ENCODE data around the gene ADAMTS13.

ADAMTS13 gene

GRCh38 chr9:133499892-133500270 lies 77.7 kb downstream of the ADAMTS13 start:
- Histone ChIP-seq H3K4me3 (ENCODE audit: low read depth, low read length) (no peak overlapping the region), H3K4me1 (ENCODE audit: control insufficient read depth, insufficient read depth, low read length) (no peaks in the 10 kb centered on the region), H3K36me3 (ENCODE audit: control insufficient read depth, insufficient read depth, low read length) (no peaks in the 10 kb centered on the region), H3K9ac (ENCODE audit: low read depth, low read length) (no peak overlapping the region), H3K9me3 (ENCODE audit: control insufficient read depth, insufficient read depth, low read length) (no peaks in the 10 kb centered on the region), H3K27me3 (ENCODE audit: control insufficient read depth, insufficient read depth, low read length) (no peaks in the 10 kb centered on the region)

- Histone ChIP-seq H3K9me3 (ENCODE audit: control insufficient read depth, insufficient read depth, low read length) (no peaks in the 10 kb centered on the region), H3K9ac (ENCODE audit: low read depth, low read length) (no peak overlapping the region), H3K27me3 (ENCODE audit: control insufficient read depth, insufficient read depth, low read length) (no peaks in the 10 kb centered on the region), H3K4me1 (ENCODE audit: control insufficient read depth, insufficient read depth, low read length) (no peaks in the 10 kb centered on the region), H3K4me3 (ENCODE audit: low read depth, low read length) (no peak overlapping the region), H3K36me3 (ENCODE audit: control insufficient read depth, insufficient read depth, low read length) (no peaks in the 10 kb centered on the region)
Observed at GRCh38 chr9:133502112-133502511, 79.9 kb downstream of the ADAMTS13 start.

DNA sequence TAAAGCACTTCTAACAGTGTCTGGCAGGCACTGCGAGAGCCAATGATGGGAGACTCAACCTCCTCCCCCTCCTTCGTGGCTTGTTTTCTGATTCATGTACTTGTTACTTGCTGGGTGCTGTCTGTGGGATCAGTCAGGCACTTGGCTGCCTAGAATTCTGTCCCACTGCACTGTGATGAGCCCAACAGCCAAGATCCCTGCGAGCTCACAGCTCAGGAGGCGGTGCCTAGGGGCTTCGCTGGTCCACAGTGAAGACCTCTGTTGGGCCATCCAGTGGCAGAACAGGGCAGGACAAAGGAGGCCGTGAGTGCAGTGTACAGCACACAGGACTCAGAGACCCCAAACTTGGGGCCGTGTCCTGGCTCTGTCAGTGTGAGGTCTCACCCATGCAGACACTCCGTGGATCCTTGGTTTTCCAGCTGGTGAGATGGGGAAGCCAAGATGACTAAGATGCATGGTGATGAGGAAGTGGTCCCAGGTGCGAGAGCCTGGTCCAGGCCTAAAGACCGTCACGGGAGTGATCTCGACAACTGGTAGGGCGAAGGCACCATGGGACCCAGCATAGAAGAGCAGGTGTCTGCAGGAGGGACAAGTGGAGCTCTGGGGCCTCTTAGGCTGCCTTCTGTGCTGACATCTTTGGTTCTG lies 83.1 kb downstream of the ADAMTS13 start:
- H3K4me3 ChIP-seq (ENCODE audit: low read depth, low read length) = no peak overlapping the region
- H3K9me3 ChIP-seq (ENCODE audit: control insufficient read depth, insufficient read depth, low read length) = no peaks in the 10 kb centered on the region
- H3K36me3 ChIP-seq (ENCODE audit: control insufficient read depth, insufficient read depth, low read length) = no peaks in the 10 kb centered on the region
- H3K9ac ChIP-seq (ENCODE audit: low read depth, low read length) = no peak overlapping the region
- no peaks in the 10 kb centered on the region for H3K27me3 ChIP-seq (ENCODE audit: control insufficient read depth, insufficient read depth, low read length)
- H3K4me1 ChIP-seq (ENCODE audit: control insufficient read depth, insufficient read depth, low read length) = peaks cover 2% of the 10 kb centered on the region

DNA sequence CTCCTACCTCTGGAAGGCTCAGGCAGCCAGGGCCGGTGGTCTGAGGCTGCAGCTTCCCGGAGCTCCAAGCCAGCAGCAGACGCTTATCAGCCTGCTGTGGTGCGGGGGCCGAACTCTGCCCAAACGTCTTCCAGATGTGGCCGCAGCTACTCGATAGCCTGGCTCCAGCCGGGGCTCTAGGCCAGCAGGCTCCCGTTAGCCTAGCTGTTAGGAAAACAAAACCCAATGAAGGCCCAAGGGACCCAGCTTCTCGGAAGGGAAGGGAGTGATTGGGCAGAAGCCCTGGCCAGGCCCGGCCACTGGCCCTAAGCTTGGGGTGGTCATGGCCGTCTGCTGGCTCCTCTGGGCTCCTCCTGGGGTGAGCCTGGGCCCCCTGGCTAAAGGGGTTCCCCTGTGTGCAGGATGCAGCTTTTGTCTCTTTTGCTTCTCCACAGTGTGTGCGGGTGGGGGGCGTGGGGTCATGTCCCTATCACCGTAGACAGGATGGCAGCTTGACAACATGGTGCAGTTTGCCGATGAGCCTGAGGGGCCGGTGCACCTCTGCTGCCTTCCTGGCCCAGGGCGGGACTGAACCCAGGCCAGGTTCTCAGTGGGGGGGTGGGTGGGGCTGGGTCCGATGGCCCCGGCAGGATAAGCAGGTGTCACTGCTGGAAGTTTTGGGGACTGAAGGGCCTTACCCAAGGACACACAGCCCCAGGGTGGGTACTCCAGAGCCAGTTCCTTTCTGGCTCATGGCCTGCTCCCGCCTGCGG lies 83.9 kb downstream of the ADAMTS13 start:
- Histone ChIP-seq H3K4me1 (ENCODE audit: control insufficient read depth, insufficient read depth, low read length) (peaks cover 2% of the 10 kb centered on the region), H3K9me3 (ENCODE audit: control insufficient read depth, insufficient read depth, low read length) (no peaks in the 10 kb centered on the region), H3K9ac (ENCODE audit: low read depth, low read length) (no peak overlapping the region), H3K36me3 (ENCODE audit: control insufficient read depth, insufficient read depth, low read length) (no peaks in the 10 kb centered on the region), H3K4me3 (ENCODE audit: low read depth, low read length) (no peak overlapping the region), H3K27me3 (ENCODE audit: control insufficient read depth, insufficient read depth, low read length) (no peaks in the 10 kb centered on the region)

DNA sequence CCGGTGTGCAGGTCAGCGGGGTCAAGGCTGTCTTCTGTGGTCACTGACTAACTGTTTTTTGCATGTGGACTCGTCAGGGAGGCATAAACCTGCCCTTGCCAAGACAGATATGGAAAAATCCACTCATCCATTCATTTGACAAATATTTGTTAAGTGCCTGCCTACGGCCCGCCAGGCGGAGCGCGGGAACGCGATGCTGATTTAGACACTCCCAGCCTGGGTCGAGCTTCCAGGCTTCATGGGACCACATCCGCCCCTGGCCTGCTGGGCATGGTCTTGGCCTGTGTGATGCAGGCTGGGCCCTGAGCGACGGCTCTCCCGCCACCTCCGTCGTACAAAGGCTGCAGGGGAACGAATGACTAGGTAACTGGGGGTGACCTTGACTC lies 84.5 kb downstream of the ADAMTS13 start:
- H3K9ac ChIP-seq (ENCODE audit: low read depth, low read length) = no peak overlapping the region
- no peak overlapping the region for H3K4me3 ChIP-seq (ENCODE audit: low read depth, low read length)
- peaks cover 2% of the 10 kb centered on the region for H3K4me1 ChIP-seq (ENCODE audit: control insufficient read depth, insufficient read depth, low read length)
- no peaks in the 10 kb centered on the region for H3K9me3 ChIP-seq (ENCODE audit: control insufficient read depth, insufficient read depth, low read length)
- H3K27me3 ChIP-seq (ENCODE audit: control insufficient read depth, insufficient read depth, low read length) = no peaks in the 10 kb centered on the region
- no peaks in the 10 kb centered on the region for H3K36me3 ChIP-seq (ENCODE audit: control insufficient read depth, insufficient read depth, low read length)

GRCh38 chr9:133507246-133507965 lies 85.2 kb downstream of the ADAMTS13 start:
- Histone ChIP-seq H3K27me3 (ENCODE audit: control insufficient read depth, insufficient read depth, low read length) (no peaks in the 10 kb centered on the region), H3K9ac (ENCODE audit: low read depth, low read length) (no peak overlapping the region), H3K4me1 (ENCODE audit: control insufficient read depth, insufficient read depth, low read length) (peaks cover 2% of the 10 kb centered on the region), H3K4me3 (ENCODE audit: low read depth, low read length) (no peak overlapping the region), H3K9me3 (ENCODE audit: control insufficient read depth, insufficient read depth, low read length) (no peaks in the 10 kb centered on the region), H3K36me3 (ENCODE audit: control insufficient read depth, insufficient read depth, low read length) (no peaks in the 10 kb centered on the region)

- Histone ChIP-seq H3K4me3 (ENCODE audit: low read depth, low read length) (no peak overlapping the region), H3K36me3 (ENCODE audit: control insufficient read depth, insufficient read depth, low read length) (no peaks in the 10 kb centered on the region), H3K9ac (ENCODE audit: low read depth, low read length) (no peak overlapping the region), H3K9me3 (ENCODE audit: control insufficient read depth, insufficient read depth, low read length) (no peaks in the 10 kb centered on the region), H3K27me3 (ENCODE audit: control insufficient read depth, insufficient read depth, low read length) (no peaks in the 10 kb centered on the region), H3K4me1 (ENCODE audit: control insufficient read depth, insufficient read depth, low read length) (peaks cover 2% of the 10 kb centered on the region)
Observed at GRCh38 chr9:133508046-133508445, 85.9 kb downstream of the ADAMTS13 start.
